Measurements from ENCODE around the gene ERICH6B. TPM values are rescaled to one million over a fixed set of nuclear protein-coding genes. Genes with fewer than 3 reads are reported as not detected.
"Not testable (repeated sequence)": the region's sequence is repeated elsewhere in the genome, so short reads cannot be mapped to it uniquely, and the experiment has no call there.

Gene ERICH6B
- total and polyA plus RNA-seq, 2 experiments from 2014 or later, result 0.98 TPM; not detected in 1

GRCh38 chr13:45654633-45655349, 39.3 kb upstream of the ERICH6B start:
- no peak for TF ChIP-seq CTCF (IDR thresholded peaks at IDR 0.05; ENCODE audit: low read depth, low read length)
- no peaks in the 10 kb centered on the region for H3K36me3 ChIP-seq
- H3K27ac ChIP-seq, result no peak overlapping the region
- no peaks in the 10 kb centered on the region for H3K9me3 ChIP-seq (ENCODE audit: low read depth)
- no peak overlapping the region for H3K4me3 ChIP-seq
- no peaks in the 10 kb centered on the region for H3K4me1 ChIP-seq (ENCODE audit: low read depth)
- no peaks in the 10 kb centered on the region for H3K27me3 ChIP-seq
- DNase-seq (ENCODE audit: low read depth in 1 of 2, low spot score in 1 of 2), result no peak

- DNase-seq (ENCODE audit: low read depth in 1 of 2, low spot score in 1 of 2); H3K27me3 ChIP-seq; H3K4me3 ChIP-seq; H3K36me3 ChIP-seq; H3K27ac ChIP-seq; H3K4me1 ChIP-seq (ENCODE audit: low read depth); H3K9me3 ChIP-seq (ENCODE audit: low read depth): not testable (repeated sequence)
Measured at GRCh38 chr13:45645263-45645662, 29.7 kb upstream of the ERICH6B start.

- H3K9me3 ChIP-seq (ENCODE audit: low read depth); H3K4me1 ChIP-seq (ENCODE audit: low read depth); H3K27ac ChIP-seq; DNase-seq (ENCODE audit: low read depth in 1 of 2, low spot score in 1 of 2); H3K36me3 ChIP-seq; H3K27me3 ChIP-seq; H3K4me3 ChIP-seq: not testable (repeated sequence)
Measured at GRCh38 chr13:45642159-45642558, 26.6 kb upstream of the ERICH6B start.

GRCh38 chr13:45635291-45635690, 19.8 kb upstream of the ERICH6B start:
- not testable (repeated sequence) for H3K4me1 ChIP-seq (ENCODE audit: low read depth)

GRCh38 chr13:45630791-45631190, 15.3 kb upstream of the ERICH6B start:
- no peak for DNase-seq (ENCODE audit: low read depth in 1 of 2, low spot score in 1 of 2)
- Histone ChIP-seq H3K9me3 (ENCODE audit: low read depth) (no peaks in the 10 kb centered on the region), H3K36me3 (no peaks in the 10 kb centered on the region), H3K27me3 (no peaks in the 10 kb centered on the region), H3K4me1 (ENCODE audit: low read depth) (no peaks in the 10 kb centered on the region), H3K27ac (no peak overlapping the region), H3K4me3 (no peak overlapping the region)
- TF ChIP-seq CTCF (IDR thresholded peaks at IDR 0.05; ENCODE audit: low read depth, low read length), result no peak

More at GRCh38 chr13:45635291-45635690, 19.8 kb upstream of the ERICH6B start:
- DNase-seq (ENCODE audit: low read depth in 1 of 2, low spot score in 1 of 2); H3K4me3 ChIP-seq; H3K27me3 ChIP-seq; H3K27ac ChIP-seq; H3K9me3 ChIP-seq (ENCODE audit: low read depth); H3K36me3 ChIP-seq: not testable (repeated sequence)

- no peaks in the 10 kb centered on the region for H3K27me3 ChIP-seq
- no peak overlapping the region for H3K4me3 ChIP-seq
- TF ChIP-seq CTCF (IDR thresholded peaks at IDR 0.05; ENCODE audit: low read depth, low read length), result no peak
- H3K4me1 ChIP-seq (ENCODE audit: low read depth), result no peaks in the 10 kb centered on the region
- no peak overlapping the region for H3K27ac ChIP-seq
- no peaks in the 10 kb centered on the region for H3K36me3 ChIP-seq
- H3K9me3 ChIP-seq (ENCODE audit: low read depth), result no peaks in the 10 kb centered on the region
- DNase-seq (ENCODE audit: low read depth in 1 of 2, low spot score in 1 of 2), result no peak
Measured at GRCh38 chr13:45629940-45630339, 14.4 kb upstream of the ERICH6B start.

- no peaks in the 10 kb centered on the region for H3K4me1 ChIP-seq (ENCODE audit: low read depth)
- H3K36me3 ChIP-seq, result no peaks in the 10 kb centered on the region
- no peaks in the 10 kb centered on the region for H3K27me3 ChIP-seq
- TF ChIP-seq CTCF (IDR thresholded peaks at IDR 0.05; ENCODE audit: low read depth, low read length), result no peak
- no peaks in the 10 kb centered on the region for H3K9me3 ChIP-seq (ENCODE audit: low read depth)
- H3K27ac ChIP-seq, result no peak overlapping the region
- DNase-seq (ENCODE audit: low read depth in 1 of 2, low spot score in 1 of 2), result no peak
- no peak overlapping the region for H3K4me3 ChIP-seq
Measured at GRCh38 chr13:45628094-45628493, 12.6 kb upstream of the ERICH6B start.

Data from cardiac muscle cell (in vitro differentiated cells and primary cell).